Measurements from ENCODE around the gene TM6SF1.

The TM6SF1 gene

GRCh38 chr15:83099290-83099689, 8.2 kb upstream of the TM6SF1 start:
- H3K36me3 ChIP-seq (ENCODE audit: low read length), result no peaks in the 10 kb centered on the region
- no peak overlapping the region for H3K4me2 ChIP-seq (ENCODE audit: low read depth, low read length, poor library complexity, severe bottlenecking)
- no peaks in the 10 kb centered on the region for H3K9me3 ChIP-seq (ENCODE audit: insufficient read depth, low read length)
- no peaks in the 10 kb centered on the region for H3F3A ChIP-seq (ENCODE audit: insufficient read depth)
- no peak overlapping the region for H3K4me3 ChIP-seq (ENCODE audit: insufficient read depth, low read length, poor library complexity, severe bottlenecking)
- no peaks in the 10 kb centered on the region for H3K79me2 ChIP-seq (ENCODE audit: insufficient read depth, low read length)
- no peaks in the 10 kb centered on the region for H3K27me3 ChIP-seq (ENCODE audit: low read length)
- H3K27ac ChIP-seq (ENCODE audit: low read depth, low read length), result no peak overlapping the region
- TF ChIP-seq EZH2phosphoT487 (conservative IDR thresholded peaks at IDR 0.05; ENCODE audit: low read length) (no peak), CTCF (IDR thresholded peaks at IDR 0.05; ENCODE audit: insufficient read depth, low read length, poor library complexity, severe bottlenecking) (no peak)
- H3K9me2 ChIP-seq (replicated peaks; ENCODE audit: insufficient read depth, low read length), result no peaks in the 10 kb centered on the region
- no peaks in the 10 kb centered on the region for H4K20me1 ChIP-seq (ENCODE audit: low read depth, low read length)
- H3K9ac ChIP-seq (ENCODE audit: low read length), result no peak overlapping the region
- no peak overlapping the region for H2AFZ ChIP-seq (ENCODE audit: low read depth, low read length, severe bottlenecking)

GRCh38 chr15:83100097-83100646, 7.3 kb upstream of the TM6SF1 start:
- H3K9me3 ChIP-seq (ENCODE audit: insufficient read depth, low read length), result no peaks in the 10 kb centered on the region
- H4K20me1 ChIP-seq (ENCODE audit: low read depth, low read length), result no peaks in the 10 kb centered on the region
- H3K9me2 ChIP-seq (replicated peaks; ENCODE audit: insufficient read depth, low read length), result no peaks in the 10 kb centered on the region
- no peak overlapping the region for H3K4me3 ChIP-seq (ENCODE audit: insufficient read depth, low read length, poor library complexity, severe bottlenecking)
- H3K36me3 ChIP-seq (ENCODE audit: low read length), result no peaks in the 10 kb centered on the region
- H3K27ac ChIP-seq (ENCODE audit: low read depth, low read length), result no peak overlapping the region
- no peak overlapping the region for H3K9ac ChIP-seq (ENCODE audit: low read length)
- H3K79me2 ChIP-seq (ENCODE audit: insufficient read depth, low read length), result no peaks in the 10 kb centered on the region
- H3K4me2 ChIP-seq (ENCODE audit: low read depth, low read length, poor library complexity, severe bottlenecking), result no peak overlapping the region
- TF ChIP-seq EZH2phosphoT487 (conservative IDR thresholded peaks at IDR 0.05; ENCODE audit: low read length) (no peak), CTCF (IDR thresholded peaks at IDR 0.05; ENCODE audit: insufficient read depth, low read length, poor library complexity, severe bottlenecking) (no peak)
- H3K27me3 ChIP-seq (ENCODE audit: low read length), result no peaks in the 10 kb centered on the region
- H3F3A ChIP-seq (ENCODE audit: insufficient read depth), result no peaks in the 10 kb centered on the region
- H2AFZ ChIP-seq (ENCODE audit: low read depth, low read length, severe bottlenecking), result no peak overlapping the region

GRCh38 chr15:83102346-83102745, 5.1 kb upstream of the TM6SF1 start:
- no peaks in the 10 kb centered on the region for H3K79me2 ChIP-seq (ENCODE audit: insufficient read depth, low read length)
- H3K9me2 ChIP-seq (replicated peaks; ENCODE audit: insufficient read depth, low read length), result no peaks in the 10 kb centered on the region
- H3K9me3 ChIP-seq (ENCODE audit: insufficient read depth, low read length), result no peaks in the 10 kb centered on the region
- TF ChIP-seq CTCF (IDR thresholded peaks at IDR 0.05; ENCODE audit: insufficient read depth, low read length, poor library complexity, severe bottlenecking) (no peak), EZH2phosphoT487 (conservative IDR thresholded peaks at IDR 0.05; ENCODE audit: low read length) (no peak)
- no peak overlapping the region for H3K4me2 ChIP-seq (ENCODE audit: low read depth, low read length, poor library complexity, severe bottlenecking)
- H3K36me3 ChIP-seq (ENCODE audit: low read length), result no peaks in the 10 kb centered on the region
- no peak overlapping the region for H3K9ac ChIP-seq (ENCODE audit: low read length)
- H2AFZ ChIP-seq (ENCODE audit: low read depth, low read length, severe bottlenecking), result no peak overlapping the region
- H3K27me3 ChIP-seq (ENCODE audit: low read length), result no peaks in the 10 kb centered on the region
- no peaks in the 10 kb centered on the region for H4K20me1 ChIP-seq (ENCODE audit: low read depth, low read length)
- H3K4me3 ChIP-seq (ENCODE audit: insufficient read depth, low read length, poor library complexity, severe bottlenecking), result no peak overlapping the region
- no peak overlapping the region for H3K27ac ChIP-seq (ENCODE audit: low read depth, low read length)
- no peaks in the 10 kb centered on the region for H3F3A ChIP-seq (ENCODE audit: insufficient read depth)

Measured in SU-DHL-6 (cell line).